NCI-H2171 treated with DMSO at 0.1 percent for 48 hours (cell line): Measurements from ENCODE around the gene NRROS.
"Not testable (repeated sequence)": the region's sequence is repeated elsewhere in the genome, so short reads cannot be mapped to it uniquely, and the experiment has no call there.

Experiments used
- DNase-seq: peaks from one replicate; lab custom pipeline; 2025; lab: John Stamatoyannopoulos, UW

Gene NRROS

GRCh38 chr3:196639483-196640296 is at the start of gene NRROS:
NRROS (plus strand) TSS chr3:196639694; CDS start chr3:196654540, 14,846 bp downstream.
- peak; percentile 59 for DNase-seq

- no peak for DNase-seq
Measured at GRCh38 chr3:196590279-196590678, 49.2 kb upstream of the NRROS start.

GRCh38 chr3:196596355-196596754 is 43.1 kb upstream of the NRROS start:
- DNase-seq, result no peak

GRCh38 chr3:196597971-196598733 is 41.3 kb upstream of the NRROS start:
- DNase-seq, result not testable (repeated sequence)

- DNase-seq, result no peak
Measured at GRCh38 chr3:196599734-196600128, 39.8 kb upstream of the NRROS start.

GRCh38 chr3:196600359-196600758 is 39.1 kb upstream of the NRROS start:
- no peak for DNase-seq

GRCh38 chr3:196602673-196603072 is 36.8 kb upstream of the NRROS start:
- no peak for DNase-seq

GRCh38 chr3:196603683-196604082 is 35.8 kb upstream of the NRROS start:
- no peak for DNase-seq

- DNase-seq, result peak; percentile 69
Measured at GRCh38 chr3:196604548-196604947, 34.9 kb upstream of the NRROS start.

GRCh38 chr3:196608693-196609092 is 30.8 kb upstream of the NRROS start:
- DNase-seq, result no peak

- DNase-seq, result peak; percentile 63
Measured at GRCh38 chr3:196609343-196609775, 30.1 kb upstream of the NRROS start.

- DNase-seq, result no peak
Measured at GRCh38 chr3:196609805-196610515, 29.5 kb upstream of the NRROS start.

GRCh38 chr3:196611761-196612483 is 27.6 kb upstream of the NRROS start:
- DNase-seq, result no peak

GRCh38 chr3:196615234-196615633 is 24.3 kb upstream of the NRROS start:
- not testable (repeated sequence) for DNase-seq

GRCh38 chr3:196617256-196617655 is 22.2 kb upstream of the NRROS start:
- no peak for DNase-seq

- DNase-seq, result no peak
Measured at GRCh38 chr3:196619223-196619622, 20.3 kb upstream of the NRROS start.

GRCh38 chr3:196619627-196620026 is 19.9 kb upstream of the NRROS start:
- not testable (repeated sequence) for DNase-seq

- no peak for DNase-seq
Measured at GRCh38 chr3:196620161-196620604, 19.3 kb upstream of the NRROS start.

- DNase-seq, result no peak
Measured at GRCh38 chr3:196620684-196621083, 18.8 kb upstream of the NRROS start.

- no peak for DNase-seq
Measured at GRCh38 chr3:196621611-196622010, 17.9 kb upstream of the NRROS start.

- no peak for DNase-seq
Measured at GRCh38 chr3:196624067-196624790, 15.3 kb upstream of the NRROS start.
